ENCODE data around the gene PCCA. TPM values are rescaled to one million over a fixed set of nuclear protein-coding genes. Genes with fewer than 3 reads are reported as not detected.
A peak's percentile ranks its signal among the peaks of the same experiment; 100 is the strongest.
"Not testable (repeated sequence)": the region's sequence is repeated elsewhere in the genome, so short reads cannot be mapped to it uniquely, and the experiment has no call there.

PCCA gene
- total RNA-seq, 1 experiment from 2014 or later = 10.0 TPM

DNA sequence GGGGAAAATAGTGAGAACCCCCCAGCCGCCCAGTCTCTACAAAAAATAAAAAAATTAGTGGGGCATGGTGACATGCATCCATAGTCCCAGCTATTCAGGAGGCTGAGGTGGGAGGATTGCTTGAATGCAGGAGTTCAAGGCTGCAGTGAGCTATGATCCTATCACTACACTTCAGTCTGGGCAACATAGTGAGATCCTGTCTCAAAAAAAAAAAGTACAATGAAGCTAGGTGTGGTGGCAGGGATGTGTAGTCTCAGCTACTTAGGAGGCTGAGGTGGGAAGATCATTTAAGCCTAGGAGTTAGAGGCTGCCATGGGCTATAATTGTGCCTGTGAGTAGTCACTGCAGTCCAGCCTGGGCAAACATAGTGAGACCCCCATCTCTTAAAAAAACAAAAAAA, 8.9 kb downstream of the PCCA start:
- DNase-seq (ENCODE audit: low spot score) = no peak

DNA sequence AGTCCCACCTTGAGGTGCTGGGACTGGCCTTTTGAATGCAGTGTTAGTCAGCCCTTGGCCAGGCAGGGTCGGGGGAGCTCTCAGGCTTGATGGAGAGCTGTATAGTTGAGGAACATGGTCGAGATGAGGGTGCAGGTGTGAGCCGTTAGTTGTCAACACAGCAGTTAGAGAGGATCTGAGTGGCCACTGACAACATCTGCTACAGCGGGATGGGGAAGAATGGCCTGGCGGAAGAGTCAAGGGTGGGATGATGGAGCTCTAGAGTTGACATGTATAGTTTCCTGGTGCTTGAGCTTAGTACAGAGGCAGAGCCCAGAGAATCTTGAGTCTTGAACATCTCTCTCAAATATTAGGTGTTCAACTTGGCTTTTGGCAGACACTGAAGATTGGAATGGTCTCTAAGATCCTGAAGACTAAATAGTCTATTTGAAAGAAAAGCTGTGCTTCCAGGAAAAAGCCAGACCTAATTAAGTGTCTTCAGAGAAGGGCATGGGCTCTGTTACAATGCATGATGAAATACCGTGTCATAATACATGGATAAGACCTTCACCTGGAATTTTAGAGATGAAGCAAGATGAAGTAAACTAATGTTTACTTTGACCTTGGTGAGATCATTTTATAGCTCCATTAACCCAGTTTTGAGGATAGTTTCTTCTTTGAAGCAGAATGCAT, 9.7 kb downstream of the PCCA start:
- DNase-seq (ENCODE audit: low spot score) = no peak

DNA sequence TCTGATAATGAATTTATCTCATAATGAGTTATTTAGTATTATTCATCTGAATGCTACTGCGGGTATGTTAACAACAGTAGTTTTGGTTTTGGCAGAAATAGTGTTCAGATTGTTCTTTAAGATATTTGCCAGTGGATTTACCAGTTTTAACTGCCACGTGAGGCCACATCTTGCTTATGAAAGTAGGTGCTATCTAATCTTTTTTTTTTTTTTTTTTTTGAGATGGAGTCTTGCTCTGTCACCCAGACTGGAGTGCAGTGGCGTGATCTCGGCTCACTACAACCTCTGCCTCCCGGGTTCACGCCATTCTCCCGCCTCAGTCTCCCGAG, 10.2 kb downstream of the PCCA start:
- not testable (repeated sequence) for DNase-seq (ENCODE audit: low spot score)

- DNase-seq (ENCODE audit: low spot score) = peak; percentile 47
Observed at GRCh38 chr13:100100115-100100879, 11.4 kb downstream of the PCCA start.

- DNase-seq (ENCODE audit: low spot score) = no peak
Observed at GRCh38 chr13:100102042-100102441, 13.1 kb downstream of the PCCA start.

DNA sequence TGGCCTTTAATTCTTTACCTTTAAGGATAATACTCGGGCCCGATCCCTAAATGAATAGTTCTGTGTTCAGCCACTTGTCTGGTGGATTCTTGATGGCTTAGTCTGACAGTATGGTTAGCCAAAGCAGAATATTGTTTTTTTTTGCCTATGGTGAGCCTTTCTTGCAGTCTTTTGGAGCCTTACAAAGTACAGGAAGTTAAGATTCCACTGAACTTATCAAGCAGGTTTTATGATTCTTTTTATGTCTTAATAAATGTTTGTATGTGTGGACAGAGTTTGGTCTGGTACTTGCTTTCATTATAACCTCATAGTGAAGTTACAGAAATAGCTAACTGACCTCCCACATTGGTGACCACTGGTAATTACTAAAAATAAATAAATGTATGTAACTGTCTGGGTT, 17.1 kb downstream of the PCCA start:
- no peak for DNase-seq (ENCODE audit: low spot score)

GRCh38 chr13:100106705-100107104, 17.8 kb downstream of the PCCA start:
- no peak for DNase-seq (ENCODE audit: low spot score)

DNA sequence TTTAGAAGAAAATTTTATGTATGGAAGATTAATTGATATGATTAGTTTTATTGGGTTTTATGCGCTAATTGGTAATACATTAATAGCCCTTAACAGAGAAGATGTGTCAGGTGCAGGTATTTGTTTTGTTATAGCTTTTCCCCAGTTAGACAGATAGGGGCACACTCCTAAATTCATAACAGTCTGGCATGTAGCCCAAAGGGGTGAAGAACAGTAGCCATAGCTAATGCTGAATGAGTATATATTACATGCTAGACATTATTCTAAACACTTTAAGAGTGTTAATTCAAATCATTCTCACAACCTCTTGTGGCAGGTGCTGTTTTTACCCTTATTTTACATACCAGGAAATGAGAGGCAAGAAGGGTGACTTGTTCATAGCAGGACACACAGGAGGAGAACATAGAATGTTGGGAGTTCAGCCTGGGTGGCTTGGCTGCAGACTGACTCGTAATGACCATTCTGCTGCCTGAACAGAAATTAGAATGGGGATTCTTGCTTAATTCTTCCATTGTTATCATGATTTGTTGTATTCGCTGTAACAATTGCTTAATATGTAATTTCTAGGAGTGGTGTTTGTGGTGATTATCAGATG, 20.1 kb downstream of the PCCA start:
- DNase-seq (ENCODE audit: low spot score) = no peak

- DNase-seq (ENCODE audit: low spot score) = no peak
Observed at GRCh38 chr13:100110269-100110668, 21.4 kb downstream of the PCCA start.

DNA sequence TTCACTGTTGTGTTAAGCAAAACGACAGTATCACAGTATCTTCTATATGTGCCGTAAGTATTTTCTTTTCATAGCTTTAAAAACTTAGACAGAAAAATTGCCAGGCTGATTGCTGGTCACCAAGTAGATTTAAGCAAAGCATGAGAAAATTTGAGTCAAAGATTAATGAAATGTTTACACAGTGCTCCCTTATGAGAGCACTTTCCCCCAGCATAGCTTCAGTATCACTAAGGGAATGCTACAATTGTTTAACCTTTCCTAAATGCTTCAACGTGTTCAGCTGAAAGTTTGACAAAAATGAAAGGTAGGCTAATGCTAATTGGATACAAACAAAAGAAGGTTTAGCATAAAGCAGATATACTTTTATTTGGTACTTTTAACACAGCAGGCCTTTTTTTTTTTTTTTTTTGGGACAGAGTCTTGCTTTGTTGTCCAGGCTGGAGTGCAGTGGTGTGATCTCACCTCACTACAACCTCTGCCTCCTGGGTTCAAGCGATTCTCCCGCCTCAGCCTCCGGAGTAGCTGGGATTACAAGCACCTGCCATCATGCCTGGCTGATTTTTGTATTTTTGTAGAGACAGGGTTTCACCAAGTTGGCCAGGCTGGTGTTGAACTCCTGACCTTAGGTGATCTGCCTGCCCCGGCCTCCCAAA, 23.4 kb downstream of the PCCA start:
- DNase-seq (ENCODE audit: low spot score) = no peak

- no peak for DNase-seq (ENCODE audit: low spot score)
Observed at GRCh38 chr13:100115693-100116254, 26.9 kb downstream of the PCCA start.

DNA sequence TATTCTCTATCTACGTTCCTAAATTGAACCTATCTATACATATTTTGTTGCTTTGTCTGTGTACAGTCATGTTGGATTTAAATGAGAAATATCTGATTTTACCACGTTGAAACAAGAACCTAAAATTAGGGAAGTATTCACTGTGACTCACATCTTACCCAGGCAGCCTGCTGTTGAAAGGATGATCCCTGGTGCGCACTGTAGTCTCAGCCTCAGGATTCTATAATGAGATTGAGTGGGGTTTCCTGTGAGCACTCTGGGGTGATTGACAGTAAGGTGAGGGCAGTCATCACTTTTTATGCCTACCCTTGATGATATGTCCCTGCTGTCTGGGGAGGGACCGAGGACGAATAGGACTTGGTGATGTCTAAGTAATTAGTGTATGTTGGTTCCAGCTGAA, 35.4 kb downstream of the PCCA start:
- DNase-seq (ENCODE audit: low spot score) = no peak

GRCh38 chr13:100125946-100126345, 37.1 kb downstream of the PCCA start:
- DNase-seq (ENCODE audit: low spot score) = no peak

GRCh38 chr13:100128373-100128772, 39.5 kb downstream of the PCCA start:
- no peak for DNase-seq (ENCODE audit: low spot score)

- DNase-seq (ENCODE audit: low spot score) = peak; percentile 9
Observed at GRCh38 chr13:100128838-100129237, 39.9 kb downstream of the PCCA start.

DNA sequence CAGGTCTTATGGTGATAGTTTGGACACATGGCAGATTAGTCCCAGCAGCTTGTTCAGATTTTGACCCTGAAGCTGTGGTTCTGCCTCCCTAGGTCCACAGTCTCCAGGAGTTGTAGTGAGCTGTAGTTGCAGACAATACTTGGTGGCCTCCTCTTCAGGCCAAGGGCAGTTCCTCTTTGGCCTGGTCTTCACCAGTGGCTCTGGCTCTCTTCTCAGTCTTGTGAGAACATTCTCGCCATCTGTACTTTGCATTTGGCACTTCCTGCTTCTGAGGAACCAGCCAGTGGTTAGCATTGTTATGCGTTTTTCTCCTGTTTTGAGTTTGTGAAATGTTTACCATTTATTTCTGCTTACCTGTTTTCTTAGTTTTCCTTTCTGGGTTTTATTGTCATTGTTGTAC, 40.7 kb downstream of the PCCA start:
- DNase-seq (ENCODE audit: low spot score) = no peak

DNA sequence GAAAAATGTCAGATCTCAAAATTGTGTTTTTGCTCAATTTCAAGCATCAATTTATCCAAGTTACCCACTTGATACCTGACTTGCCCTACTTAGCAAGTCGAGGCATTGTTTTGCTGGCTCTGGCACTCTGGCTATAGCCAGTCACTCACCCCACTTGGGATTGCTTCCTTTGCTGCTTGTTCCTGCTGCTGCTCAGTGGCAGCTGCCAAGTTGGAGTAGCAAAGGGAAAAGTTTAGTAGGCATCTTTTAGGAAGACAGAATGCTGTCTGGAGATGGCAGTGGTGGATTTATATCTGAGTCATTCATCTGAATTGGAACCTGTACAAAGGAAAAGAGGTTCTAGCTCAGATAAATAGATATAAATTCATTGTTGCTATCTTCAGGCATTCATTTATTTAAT, 41.2 kb downstream of the PCCA start:
- no peak for DNase-seq (ENCODE audit: low spot score)

GRCh38 chr13:100130930-100131511, 42.1 kb downstream of the PCCA start:
- no peak for DNase-seq (ENCODE audit: low spot score)

- DNase-seq (ENCODE audit: low spot score) = no peak
Observed at GRCh38 chr13:100131863-100132574, 43.1 kb downstream of the PCCA start.

- DNase-seq (ENCODE audit: low spot score) = no peak
Observed at GRCh38 chr13:100138859-100139491, 50.1 kb downstream of the PCCA start.

DNA sequence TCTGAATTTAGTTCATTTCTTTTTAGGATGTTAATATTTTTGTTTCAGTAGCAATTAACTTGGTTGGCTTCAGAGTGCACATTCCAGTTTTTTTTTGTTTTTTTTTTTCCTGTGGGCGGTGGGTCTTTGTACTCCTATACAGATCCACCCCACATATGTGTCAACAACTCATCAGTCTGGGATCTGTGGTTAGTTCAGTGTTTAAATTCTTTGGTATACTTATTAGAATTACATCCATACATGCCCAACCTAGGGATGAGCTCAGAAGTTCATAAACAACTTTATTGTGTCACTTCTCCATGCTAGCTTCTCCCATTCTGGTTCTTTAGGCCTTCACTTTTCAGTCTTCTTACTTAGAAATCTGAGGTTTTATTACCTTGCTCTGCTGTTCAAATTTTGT, 50.9 kb downstream of the PCCA start:
- DNase-seq (ENCODE audit: low spot score) = no peak
